HuH-7.5 (cell line): ENCODE measurements around the gene INHBA.

Experiments used
- DNase-seq: peaks from one replicate; pipeline ENCODE4 v3.0.0; 2011; ENCODE audit warnings: low spot score

INHBA gene

GRCh38 chr7:41702635-41703371, at the start of gene INHBA:
TSS of gene INHBA (minus strand) at chr7:41703090. CDS start at chr7:41700374, 2,716 bp downstream.
- DNase-seq: no peak

DNA sequence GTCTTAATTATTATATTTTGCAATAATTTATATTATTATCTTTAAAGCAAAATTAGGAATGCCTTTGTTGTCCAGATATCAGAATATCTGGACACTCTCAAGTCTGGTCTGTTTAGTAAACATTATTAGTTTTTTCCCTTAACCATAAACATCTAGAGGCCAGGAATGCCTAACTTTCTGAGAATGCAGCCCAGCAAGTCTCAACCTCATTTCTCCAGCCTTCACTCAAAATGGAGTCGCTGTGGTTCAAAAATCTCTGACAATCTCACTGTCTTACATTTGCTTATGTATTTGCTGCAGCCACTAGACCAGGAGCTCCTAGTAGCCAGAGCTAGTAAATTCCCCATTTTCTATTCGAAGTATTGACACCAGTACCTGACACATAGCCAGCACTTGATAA, 49.7 kb upstream of the INHBA start:
- no peak for DNase-seq

- DNase-seq: no peak
These were observed 48.0 kb upstream of the INHBA start for GRCh38 chr7:41750661-41751540.

DNA sequence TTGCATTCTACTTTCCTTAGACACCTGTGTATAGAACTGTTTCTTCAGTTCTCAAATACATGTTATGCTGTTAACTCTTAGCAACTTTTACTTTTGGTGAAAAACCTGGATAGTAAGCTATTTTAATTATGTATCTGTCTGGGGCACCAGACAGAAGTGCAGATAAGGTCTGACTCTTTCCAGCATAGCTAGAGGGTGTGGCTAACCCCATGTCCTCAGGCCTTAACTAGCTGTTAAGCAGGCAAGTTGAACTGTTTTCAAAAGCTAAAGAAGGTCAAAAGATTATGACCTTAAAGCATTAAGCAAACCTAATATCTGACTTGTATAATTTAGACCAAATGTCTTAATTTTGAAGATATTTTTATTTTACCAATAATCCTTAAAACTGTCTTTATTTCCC, 45.1 kb upstream of the INHBA start:
- no peak for DNase-seq

GRCh38 chr7:41745451-41745850, 42.6 kb upstream of the INHBA start:
- no peak for DNase-seq

DNA sequence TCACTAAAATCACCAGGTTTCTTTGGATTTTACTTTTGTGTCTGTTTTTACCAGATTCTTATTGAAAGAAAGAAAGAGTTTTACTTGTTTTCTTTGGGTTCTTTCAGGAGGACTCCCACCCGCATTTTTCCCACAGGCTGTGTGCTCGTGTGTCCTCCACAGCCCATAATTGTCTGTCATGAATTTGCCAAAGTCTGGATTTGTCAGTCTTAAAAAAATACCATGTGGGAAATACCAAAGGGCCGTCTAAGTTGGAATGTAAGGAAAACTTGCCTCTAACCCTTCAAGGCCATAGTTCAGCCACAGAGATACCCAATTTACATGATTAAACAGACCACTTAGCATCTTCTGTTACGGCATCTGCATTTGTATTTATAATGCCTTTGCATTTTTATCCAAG, 41.3 kb upstream of the INHBA start:
- no peak for DNase-seq

GRCh38 chr7:41742401-41743020, 39.6 kb upstream of the INHBA start:
- no peak for DNase-seq

GRCh38 chr7:41738806-41739205, 35.9 kb upstream of the INHBA start:
- no peak for DNase-seq

GRCh38 chr7:41738336-41738735, 35.4 kb upstream of the INHBA start:
- no peak for DNase-seq

GRCh38 chr7:41735206-41735605, 32.3 kb upstream of the INHBA start:
- DNase-seq: no peak

DNA sequence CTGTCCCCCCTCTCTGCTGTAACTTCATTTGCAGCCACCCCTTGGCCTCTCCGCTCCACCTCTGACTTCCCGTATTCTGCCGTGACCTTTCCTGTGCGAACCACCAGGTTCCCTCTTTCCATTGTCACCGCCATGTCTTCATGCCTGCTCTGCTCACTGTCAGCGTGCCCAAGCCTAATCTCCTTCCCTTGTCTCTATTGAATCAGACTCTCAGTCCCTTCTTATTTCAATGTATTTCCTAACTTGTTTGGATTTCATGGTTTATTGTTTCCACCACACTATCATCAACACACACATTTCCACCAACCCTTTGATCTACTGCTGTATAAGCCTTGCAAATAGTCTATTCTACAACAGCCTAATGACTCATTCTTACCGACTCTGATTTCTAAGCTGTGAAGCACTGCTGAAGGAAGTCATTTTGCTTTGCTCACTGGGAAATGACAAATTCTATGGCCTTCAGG, 30.0 kb upstream of the INHBA start:
- DNase-seq: no peak

- DNase-seq: no peak
These were observed 29.5 kb upstream of the INHBA start for GRCh38 chr7:41732436-41732785.

GRCh38 chr7:41731493-41732435, 28.9 kb upstream of the INHBA start:
- DNase-seq: no peak

- DNase-seq: no peak
These were observed 27.8 kb upstream of the INHBA start for GRCh38 chr7:41730668-41731067.

- no peak for DNase-seq
These were observed 27.3 kb upstream of the INHBA start for GRCh38 chr7:41730161-41730560.

DNA sequence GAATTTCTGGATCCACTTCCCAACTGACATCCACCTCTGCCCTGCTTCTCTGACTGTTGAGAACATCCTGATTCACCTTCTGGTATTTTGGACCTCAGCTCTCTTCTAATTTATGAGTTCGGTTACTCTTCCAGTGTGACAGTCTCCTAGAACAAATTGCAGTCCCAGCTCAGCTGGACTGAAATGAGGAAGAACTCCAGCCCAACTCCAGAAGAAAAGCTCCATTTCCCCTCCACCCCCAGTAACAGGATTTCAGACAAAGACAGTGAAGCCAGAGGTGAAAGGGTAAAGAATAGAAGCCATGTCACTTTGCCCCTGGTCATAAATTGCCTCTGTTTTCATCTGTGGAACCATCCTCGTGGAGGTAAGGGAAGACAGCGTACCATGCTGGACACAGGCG, 26.2 kb upstream of the INHBA start:
- no peak for DNase-seq

GRCh38 chr7:41725013-41725412, 22.1 kb upstream of the INHBA start:
- DNase-seq: no peak

GRCh38 chr7:41720886-41721285, 18.0 kb upstream of the INHBA start:
- no peak for DNase-seq

GRCh38 chr7:41720046-41720445, 17.2 kb upstream of the INHBA start:
- DNase-seq: no peak

DNA sequence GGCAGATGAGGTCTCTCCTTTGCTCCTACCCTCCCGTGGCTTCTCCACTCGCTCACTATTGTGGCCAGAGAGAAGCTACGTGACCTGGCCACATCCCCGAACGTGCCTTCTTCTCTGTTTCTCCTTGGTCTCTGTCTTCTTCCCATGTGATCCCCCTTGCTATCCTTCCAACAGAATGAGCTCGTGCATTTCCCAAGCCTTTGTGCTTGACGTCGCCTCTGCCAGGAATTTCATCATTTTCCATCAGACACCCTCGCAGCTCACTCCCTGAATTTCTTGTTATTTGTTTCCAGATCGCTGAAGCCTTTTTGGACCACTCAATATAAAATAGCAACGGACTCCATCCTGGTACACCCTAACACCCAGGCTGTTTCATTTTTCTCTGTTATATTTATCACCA, 13.8 kb upstream of the INHBA start:
- DNase-seq: no peak

GRCh38 chr7:41715000-41715399, 12.1 kb upstream of the INHBA start:
- no peak for DNase-seq
